GM12875 (cell line): Measurements from ENCODE around the gene RNF157.

Source experiments
- H3K4me3 ChIP-seq: one replicate; pipeline ENCODE4 v1.5.1; 2011; ENCODE audit warnings: low read depth, low read length, control low read depth
- CTCF ChIP-seq: IDR thresholded peaks from 2 replicates; pipeline ENCODE4 v1.5.1; 2011; ENCODE audit warnings: low read depth, mild to moderate bottlenecking, control low read depth, inconsistent platforms, low read length, moderate library complexity, borderline replicate concordance; ENCODE audit not compliant: insufficient read depth

RNF157 gene

GRCh38 chr17:76123749-76124581 lies 116.3 kb downstream of the RNF157 start:
- no peak for TF ChIP-seq CTCF
- H3K4me3 ChIP-seq: no peak overlapping the region

GRCh38 chr17:76123191-76123499 lies 117.1 kb downstream of the RNF157 start:
- TF ChIP-seq CTCF: no peak
- no peak overlapping the region for H3K4me3 ChIP-seq

- no peak overlapping the region for H3K4me3 ChIP-seq
- TF ChIP-seq CTCF: no peak
Observed at GRCh38 chr17:76122431-76123190, 117.7 kb downstream of the RNF157 start.

GRCh38 chr17:76121932-76122430 lies 118.3 kb downstream of the RNF157 start:
- TF ChIP-seq CTCF: no peak
- peak overlapping the region; percentile 43 for H3K4me3 ChIP-seq

- no peak for TF ChIP-seq CTCF
- H3K4me3 ChIP-seq: no peak overlapping the region
Observed at GRCh38 chr17:76120658-76121008, 119.7 kb downstream of the RNF157 start.

- no peak overlapping the region for H3K4me3 ChIP-seq
- no peak for TF ChIP-seq CTCF
Observed at GRCh38 chr17:76119409-76120371, 120.6 kb downstream of the RNF157 start.
